Measurements from ENCODE around the gene PRKAR1B. TPM values are rescaled to one million over a fixed set of nuclear protein-coding genes. Genes with fewer than 3 reads are reported as not detected.

Gene PRKAR1B
- total RNA-seq (2021; ENCODE audit: unreplicated experiment) (14.1 TPM), Bru-seq, nascent RNA (percentile 46 among the genes with signal in this experiment), BruChase-seq, experiment 1, labeled RNA remaining after a 6-hour chase (percentile 43 among the genes with signal in this experiment), BruChase-seq, experiment 2, labeled RNA remaining after a 2-hour chase (percentile 45 among the genes with signal in this experiment)
- 10.8 and 12.4 TPM in 2 replicates for polyA plus RNA-seq (2012)
- long read RNA-seq, partial matches to known transcripts: 1 of 28 reads
- long read RNA-seq, other reads (novel, unspliced or antisense): 19 of 28 reads

DNA sequence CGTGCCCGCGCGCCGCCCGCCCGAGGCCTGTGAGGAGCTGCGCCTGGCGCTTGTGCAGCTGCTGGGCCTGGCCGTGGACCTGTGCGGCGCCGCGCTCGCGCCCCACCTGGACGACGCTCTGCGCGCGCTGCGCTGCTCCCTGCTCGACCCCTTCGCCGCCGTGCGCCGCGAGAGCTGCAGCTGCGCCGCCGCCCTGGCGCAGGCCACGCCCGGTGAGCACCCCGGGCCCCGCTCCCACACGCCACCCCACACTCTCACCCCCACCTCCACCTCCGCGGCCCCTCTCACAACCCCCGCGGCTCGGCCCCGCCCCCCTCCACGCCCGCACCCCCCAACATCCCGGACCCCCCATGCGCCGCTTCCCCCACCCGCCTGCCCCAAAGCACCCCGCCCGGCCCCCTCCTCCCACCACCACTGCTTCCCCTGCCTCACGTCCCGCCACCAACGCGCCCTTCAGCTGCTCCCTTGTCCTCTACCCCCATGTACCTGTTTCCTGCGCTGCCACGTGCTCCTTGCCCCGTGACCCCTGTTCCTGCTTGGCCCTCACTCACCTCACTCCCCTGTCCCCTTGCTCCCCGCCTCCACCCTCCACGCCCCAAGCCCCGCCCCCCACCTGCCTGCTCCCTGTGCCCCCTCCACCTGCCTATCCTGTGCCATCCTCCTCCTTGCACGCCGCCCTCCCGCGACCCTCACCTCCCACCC lies at the start of gene PRKAR1B:
Gene PRKAR1B (minus strand): TSS at position 178 of the 702 bp plus-strand sequence. CDS start 15,776 bp downstream, outside the sequence.
- DNase-seq (ENCODE audit: low read depth, low spot score) (no peak), ATAC-seq (peak; percentile 73)
- POLR2A ChIA-PET: interaction anchor here (0.8 kb wide), 1 partner anchor 14 kb away, joined by 3 read pairs; no protein-coding TSS in a partner anchor
- intact Hi-C loops (cut with micrococcal nuclease): loop anchor here (2.0 to 5.0 kb wide), 2 partner anchors 86 to 210 kb away; partner anchors contain the start of gene PDGFA
- H2AFZ ChIP-seq (ENCODE audit: low read depth, low read length, poor library complexity, severe bottlenecking): no peak within 1 kb of the TSS
- no peaks in the 10 kb centered on the region for H3K9me2 ChIP-seq (ENCODE audit: insufficient read depth)
- TF ChIP-seq FOSL1 (IDR thresholded peaks at IDR 0.05; ENCODE audit: low read depth) (no peak), MAX (IDR thresholded peaks at IDR 0.05) (peak; percentile 44; the same call in 1 of the 2 replicates)
- RAD21 ChIA-PET (ENCODE audit: low non-redundant PET in 1 of 2, low total read pairs in 2 of 2, uncharacterized antibody in 2 of 2, unreplicated experiment in 2 of 2): no interaction called here
- peaks cover 0 to 17% of the 10 kb centered on the region in 2 experiments; a peak in 1 of 4 replicates for H3K9me3 ChIP-seq (ENCODE audit: control insufficient read depth in 1 of 2, insufficient read depth in 1 of 2, low read depth in 1 of 2, low read length in 2 of 2)
- H3K27ac ChIP-seq (ENCODE audit: low read depth, low read length): peak within 1 kb of the TSS; percentile 96
- peaks cover 7 to 49% of the 10 kb centered on the region in 2 experiments; a peak in 2 of 4 replicates for H3K36me3 ChIP-seq (ENCODE audit: control insufficient read depth in 1 of 2, insufficient read depth in 2 of 2, low read length in 2 of 2)
- peak within 1 kb of the TSS; percentile 58 to 67 for H3K4me3 ChIP-seq (replicated peaks in 1 of 2; ENCODE audit: low read depth in 1 of 2, low read length in 2 of 2)
- CTCF ChIA-PET: no interaction called here
- H3K27me3 ChIP-seq (ENCODE audit: insufficient read depth, low read length): no peaks in the 10 kb centered on the region
- peak within 1 kb of the TSS; percentile 79 for H3K4me2 ChIP-seq (ENCODE audit: low read length)
- no peaks in the 10 kb centered on the region for H4K20me1 ChIP-seq (ENCODE audit: insufficient read depth)
- peak within 1 kb of the TSS; percentile 61 for H3K9ac ChIP-seq (ENCODE audit: low read length)
- H3K79me2 ChIP-seq (ENCODE audit: insufficient read depth, low read length): peaks cover 67% of the 10 kb centered on the region
- no TSS peak for BruUV-seq (replicated peaks)
- H3K4me1 ChIP-seq (ENCODE audit: control insufficient read depth in 1 of 2, insufficient read depth in 2 of 2, low read length in 2 of 2): peaks cover 13 to 35% of the 10 kb centered on the region in 2 experiments

DNA sequence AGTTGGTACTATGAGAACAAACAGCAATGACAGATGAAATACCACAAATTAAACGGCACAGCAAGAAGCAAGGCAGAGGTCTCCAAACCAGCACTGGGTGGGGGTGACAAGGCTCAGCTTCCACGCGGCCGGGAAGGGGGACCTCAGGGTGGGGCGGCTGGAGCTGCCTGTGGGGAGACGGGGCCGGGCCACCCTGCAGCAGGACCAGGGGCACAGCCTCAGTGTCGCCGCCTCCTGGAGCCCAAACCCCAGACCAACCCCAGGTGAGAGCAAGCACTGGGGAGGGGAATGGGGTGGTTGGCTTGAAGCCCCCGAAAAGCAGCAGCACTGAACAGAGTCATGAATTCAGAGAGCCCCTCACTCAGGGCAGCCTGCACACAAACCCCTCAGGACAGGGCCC lies 49.3 kb upstream of the PRKAR1B start:
- Histone ChIP-seq H3K27ac (ENCODE audit: low read depth, low read length) (no peak overlapping the region), H3K4me1 (ENCODE audit: control insufficient read depth in 1 of 2, insufficient read depth in 2 of 2, low read length in 2 of 2) (no peaks in the 10 kb centered on the region), H3K9me3 (ENCODE audit: control insufficient read depth in 1 of 2, insufficient read depth in 1 of 2, low read depth in 1 of 2, low read length in 2 of 2) (no peaks in the 10 kb centered on the region), H3K27me3 (ENCODE audit: insufficient read depth, low read length) (no peaks in the 10 kb centered on the region), H2AFZ (ENCODE audit: low read depth, low read length, poor library complexity, severe bottlenecking) (no peak overlapping the region), H3K36me3 (ENCODE audit: control insufficient read depth in 1 of 2, insufficient read depth in 2 of 2, low read length in 2 of 2) (peaks cover 9 to 16% of the 10 kb centered on the region in 2 experiments; a peak in 3 of 4 replicates), H3K9ac (ENCODE audit: low read length) (no peak overlapping the region), H4K20me1 (ENCODE audit: insufficient read depth) (no peaks in the 10 kb centered on the region), H3K4me2 (ENCODE audit: low read length) (no peak overlapping the region), H3K79me2 (ENCODE audit: insufficient read depth, low read length) (no peaks in the 10 kb centered on the region), H3K4me3 (replicated peaks in 1 of 2; ENCODE audit: low read depth in 1 of 2, low read length in 2 of 2) (no peak overlapping the region), H3K9me2 (ENCODE audit: insufficient read depth) (no peaks in the 10 kb centered on the region)
- intact Hi-C loops (cut with micrococcal nuclease): no loop called here
- ChIA-PET RAD21 (ENCODE audit: low non-redundant PET in 1 of 2, low total read pairs in 2 of 2, uncharacterized antibody in 2 of 2, unreplicated experiment in 2 of 2) (no interaction called here), CTCF (no interaction called here), POLR2A (no interaction called here)
- TF ChIP-seq RAD21 (IDR thresholded peaks at IDR 0.05; ENCODE audit: low read depth): no peak
- no peak for TF ChIP-seq EZH2 (IDR thresholded peaks at IDR 0.05)
- TF ChIP-seq ZBTB33 (IDR thresholded peaks at IDR 0.05; ENCODE audit: extremely low read depth, insufficient replicate concordance, low read length): no peak
- no peak for TF ChIP-seq EGR1 (IDR thresholded peaks at IDR 0.05; ENCODE audit: low read depth)
- TF ChIP-seq ZFX (IDR thresholded peaks at IDR 0.05): no peak
- no peak for TF ChIP-seq YY1 (IDR thresholded peaks at IDR 0.05; ENCODE audit: extremely low read depth, insufficient replicate concordance, low read depth, low read length)
- no peak for TF ChIP-seq CEBPB (IDR thresholded peaks at IDR 0.05; ENCODE audit: low read depth)
- TF ChIP-seq JUND (IDR thresholded peaks at IDR 0.05): no peak
- TF ChIP-seq SRF (IDR thresholded peaks at IDR 0.05; ENCODE audit: low read depth): no peak
- no peak for TF ChIP-seq POLR2AphosphoS5 (IDR thresholded peaks at IDR 0.05; ENCODE audit: low read depth, low read length)
- no peak for TF ChIP-seq ZNF274 (IDR thresholded peaks at IDR 0.05; ENCODE audit: low read depth, low read length)
- TF ChIP-seq EZH2phosphoT487 (IDR thresholded peaks at IDR 0.05; ENCODE audit: borderline replicate concordance): no peak
- TF ChIP-seq POLR2A (IDR thresholded peaks at IDR 0.05; ENCODE audit: borderline replicate concordance, extremely low read depth, insufficient read depth, insufficient read length): no peak
- TF ChIP-seq SIN3A (IDR thresholded peaks at IDR 0.05; ENCODE audit: low read depth): no peak
- no peak for TF ChIP-seq TCF7L2 (IDR thresholded peaks at IDR 0.05; ENCODE audit: borderline replicate concordance, extremely low read depth, insufficient read depth, insufficient read length)
- ATAC-seq: no peak
- DNase-seq (ENCODE audit: low read depth, low spot score): no peak
- BruUV-seq (replicated peaks): no TSS peak

Measured in HCT116 (cell line).